22Rv1 (cell line): Measurements from ENCODE around the gene ELAVL4.

Experiments used
- CTCF ChIP-seq: fragments of 450-650 bp; IDR thresholded peaks from 2 replicates; pipeline ENCODE4 v1.5.1; 2017; ENCODE audit warnings: mild to moderate bottlenecking
- ZFX ChIP-seq: fragments of 450-650 bp; IDR thresholded peaks from 2 replicates; pipeline ENCODE4 v1.6.1; 2017; ENCODE audit warnings: antibody characterized with exemption, borderline replicate concordance

GRCh38 chr1:50181027-50181663 is 72.4 kb downstream of the ELAVL4 start:
- TF ChIP-seq CTCF (no peak), ZFX (no peak)
